GM21360 (cell line): Measurements from ENCODE around the gene PCBP3.
"Not testable (repeated sequence)": the region's sequence is repeated elsewhere in the genome, so short reads cannot be mapped to it uniquely, and the experiment has no call there.

Experiments
- ATAC-seq: cut with Tn5 transposase; IDR thresholded peaks from one replicate; pipeline ENCODE4 v1.9.1; 2021; ENCODE audit warnings: mild to moderate bottlenecking, moderate library complexity; ENCODE audit not compliant: unreplicated experiment

PCBP3 gene

GRCh38 chr21:45887788-45888187 lies 244.3 kb downstream of the PCBP3 start:
- ATAC-seq = no peak

- no peak for ATAC-seq
Measured at GRCh38 chr21:45888386-45889009, 245.0 kb downstream of the PCBP3 start.

- no peak for ATAC-seq
Measured at GRCh38 chr21:45889256-45889655, 245.7 kb downstream of the PCBP3 start.

- no peak for ATAC-seq
Measured at GRCh38 chr21:45889961-45890360, 246.4 kb downstream of the PCBP3 start.

GRCh38 chr21:45891388-45892155 lies 248.0 kb downstream of the PCBP3 start:
- ATAC-seq = no peak

- no peak for ATAC-seq
Measured at GRCh38 chr21:45892156-45892915, 248.8 kb downstream of the PCBP3 start.

GRCh38 chr21:45892916-45893739 lies 249.6 kb downstream of the PCBP3 start:
- ATAC-seq = no peak

GRCh38 chr21:45893740-45894449 lies 250.4 kb downstream of the PCBP3 start:
- no peak for ATAC-seq

- no peak for ATAC-seq
Measured at GRCh38 chr21:45894450-45894825, 250.9 kb downstream of the PCBP3 start.

- ATAC-seq = no peak
Measured at GRCh38 chr21:45894906-45895777, 251.6 kb downstream of the PCBP3 start.

GRCh38 chr21:45895778-45896370 lies 252.3 kb downstream of the PCBP3 start:
- ATAC-seq = no peak

GRCh38 chr21:45896431-45896830 lies 252.9 kb downstream of the PCBP3 start:
- not testable (repeated sequence) for ATAC-seq

- no peak for ATAC-seq
Measured at GRCh38 chr21:45897191-45898027, 253.9 kb downstream of the PCBP3 start.

GRCh38 chr21:45898028-45898350 lies 254.5 kb downstream of the PCBP3 start:
- ATAC-seq = no peak

- no peak for ATAC-seq
Measured at GRCh38 chr21:45898781-45899180, 255.3 kb downstream of the PCBP3 start.

GRCh38 chr21:45899317-45900033 lies 255.9 kb downstream of the PCBP3 start:
- no peak for ATAC-seq

- ATAC-seq = no peak
Measured at GRCh38 chr21:45900034-45900868, 256.7 kb downstream of the PCBP3 start.
